SU-DHL-6 (cell line): ENCODE data around the gene TLK1.

Source experiments
- H2AFZ ChIP-seq: fragments of 200-600 bp; sonication (generic); 2 replicates; pipeline ENCODE4 v1.6.1; 2014; ENCODE audit warnings: low read depth, mild to moderate bottlenecking, moderate library complexity, mixed read lengths, antibody characterized with exemption, low read length; ENCODE audit not compliant: severe bottlenecking
- H3F3A ChIP-seq: fragments of 200-600 bp; shearing (Covaris generic); 2 replicates; pipeline ENCODE4 v1.6.0; 2016; ENCODE audit warnings: antibody characterized with exemption, mild to moderate bottlenecking; ENCODE audit not compliant: insufficient read depth
- H3K27ac ChIP-seq: fragments of 200-600 bp; sonication (generic); 2 replicates; pipeline ENCODE4 v1.5.1; 2016; ENCODE audit warnings: low read depth, mild to moderate bottlenecking, low read length, moderate library complexity, mixed read lengths
- H3K27me3 ChIP-seq: fragments of 200-600 bp; sonication (generic), shearing (Covaris generic); 2 replicates; pipeline ENCODE4 v1.6.0; 2014; ENCODE audit warnings: mild to moderate bottlenecking, low read length
- H3K36me3 ChIP-seq: fragments of 200-600 bp; sonication (generic); 2 replicates; pipeline ENCODE4 v1.6.1; 2014; ENCODE audit warnings: mild to moderate bottlenecking, low read length, mixed read lengths
- H3K4me2 ChIP-seq: fragments of 300-600, 200-600 bp; shearing (Covaris generic), sonication (generic); 2 replicates; pipeline ENCODE4 v1.6.0; 2014; ENCODE audit warnings: low read length, low read depth, mild to moderate bottlenecking; ENCODE audit not compliant: poor library complexity, severe bottlenecking
- H3K4me3 ChIP-seq: fragments of 200-600 bp; sonication (generic); 2 replicates; pipeline ENCODE4 v1.5.1; 2014; ENCODE audit warnings: antibody characterized with exemption, low read length, mild to moderate bottlenecking, mixed read lengths; ENCODE audit not compliant: insufficient read depth, poor library complexity, severe bottlenecking
- H3K79me2 ChIP-seq: fragments of 200-600 bp; sonication (generic); 2 replicates; pipeline ENCODE4 v1.6.1; 2014; ENCODE audit warnings: mild to moderate bottlenecking, low read length, moderate library complexity; ENCODE audit not compliant: insufficient read depth
- H3K9ac ChIP-seq: fragments of 200-600 bp; sonication (generic); 2 replicates; pipeline ENCODE4 v1.7.0; 2014; ENCODE audit warnings: mild to moderate bottlenecking, low read length
- H3K9me2 ChIP-seq: fragments of 200-600 bp; sonication (generic); replicated peaks from 2 replicates; pipeline ENCODE4 v1.6.1; 2014; ENCODE audit warnings: low read length; ENCODE audit not compliant: insufficient read depth
- H3K9me3 ChIP-seq: fragments of 200-600 bp; sonication (generic); 2 replicates; pipeline ENCODE4 v1.6.1; 2014; ENCODE audit warnings: low read length, mixed read lengths; ENCODE audit not compliant: insufficient read depth
- H4K20me1 ChIP-seq: fragments of 200-600 bp; sonication (generic); 2 replicates; pipeline ENCODE4 v1.6.1; 2014; ENCODE audit warnings: low read depth, mild to moderate bottlenecking, antibody characterized with exemption, low read length, moderate library complexity, mixed read lengths
- CTCF ChIP-seq: fragments of 200-600 bp; sonication (generic); IDR thresholded peaks from one replicate; pipeline ENCODE4 v1.5.1; 2017; ENCODE audit warnings: antibody characterized with exemption, mild to moderate bottlenecking, low read length, moderate library complexity; ENCODE audit not compliant: insufficient read depth, poor library complexity, severe bottlenecking
- EZH2phosphoT487 ChIP-seq: fragments of 200-600 bp; sonication (generic), shearing (Covaris generic); conservative IDR thresholded peaks from 2 replicates; pipeline ENCODE4 v1.6.1; 2018; ENCODE audit warnings: mild to moderate bottlenecking, antibody characterized with exemption, low read length, moderate library complexity, mixed read lengths

The TLK1 gene

GRCh38 chr2:171013851-171014250 is 146.8 kb downstream of the TLK1 start:
- Histone ChIP-seq H4K20me1 (0 out of 2 replicates have a peak, but pooled peaks cover 3% of the 10 kb centered on the region), H3K79me2 (0 out of 2 replicates have a peak, but pooled peaks cover 5% of the 10 kb centered on the region)

DNA sequence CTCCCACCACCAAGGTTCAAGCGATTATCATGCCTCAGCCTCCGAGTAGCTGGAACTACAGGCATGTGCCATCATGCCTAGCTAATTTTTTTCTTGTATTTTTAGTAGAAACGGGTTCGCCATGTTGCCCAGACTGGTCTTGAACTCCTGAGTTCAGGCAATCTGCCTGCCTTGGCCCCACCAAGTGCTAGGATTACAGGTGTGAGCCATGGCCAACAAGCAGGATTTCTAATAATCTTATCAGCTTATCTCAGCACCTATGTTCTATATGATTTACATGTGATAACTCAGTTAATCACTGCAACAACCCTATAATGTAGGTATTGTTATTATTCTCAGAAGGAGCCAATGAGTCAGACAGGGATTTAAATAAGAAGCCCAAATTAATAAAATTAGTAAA is 151.3 kb downstream of the TLK1 start:
- no peaks in the 10 kb centered on the region for H3K9me2 ChIP-seq
- peaks cover 40% of the 10 kb centered on the region for H3K36me3 ChIP-seq
- H3K4me2 ChIP-seq = no peak overlapping the region
- H3K9ac ChIP-seq = no peak overlapping the region
- H4K20me1 ChIP-seq = peaks cover 3% of the 10 kb centered on the region; the same call in 1 of the 2 replicates
- no peaks in the 10 kb centered on the region for H3K27me3 ChIP-seq
- no peaks in the 10 kb centered on the region for H3K9me3 ChIP-seq
- H3K27ac ChIP-seq = no peak overlapping the region
- peaks cover 10% of the 10 kb centered on the region; the same call in 1 of the 2 replicates for H3F3A ChIP-seq
- TF ChIP-seq CTCF = no peak
- no peak for TF ChIP-seq EZH2phosphoT487
- H3K4me3 ChIP-seq = no peak overlapping the region
- no peak overlapping the region for H2AFZ ChIP-seq
- H3K79me2 ChIP-seq = no peaks in the 10 kb centered on the region

More at GRCh38 chr2:171013851-171014250, 146.8 kb downstream of the TLK1 start:
- Histone ChIP-seq H3K4me2 (no peak overlapping the region), H3K9ac (no peak overlapping the region), H3F3A (no peaks in the 10 kb centered on the region), H3K36me3 (peaks cover 25% of the 10 kb centered on the region), H3K27ac (no peak overlapping the region), H3K9me2 (no peaks in the 10 kb centered on the region), H2AFZ (no peak overlapping the region), H3K4me3 (no peak overlapping the region), H3K9me3 (no peaks in the 10 kb centered on the region), H3K27me3 (no peaks in the 10 kb centered on the region)
- TF ChIP-seq CTCF (no peak), EZH2phosphoT487 (no peak)

DNA sequence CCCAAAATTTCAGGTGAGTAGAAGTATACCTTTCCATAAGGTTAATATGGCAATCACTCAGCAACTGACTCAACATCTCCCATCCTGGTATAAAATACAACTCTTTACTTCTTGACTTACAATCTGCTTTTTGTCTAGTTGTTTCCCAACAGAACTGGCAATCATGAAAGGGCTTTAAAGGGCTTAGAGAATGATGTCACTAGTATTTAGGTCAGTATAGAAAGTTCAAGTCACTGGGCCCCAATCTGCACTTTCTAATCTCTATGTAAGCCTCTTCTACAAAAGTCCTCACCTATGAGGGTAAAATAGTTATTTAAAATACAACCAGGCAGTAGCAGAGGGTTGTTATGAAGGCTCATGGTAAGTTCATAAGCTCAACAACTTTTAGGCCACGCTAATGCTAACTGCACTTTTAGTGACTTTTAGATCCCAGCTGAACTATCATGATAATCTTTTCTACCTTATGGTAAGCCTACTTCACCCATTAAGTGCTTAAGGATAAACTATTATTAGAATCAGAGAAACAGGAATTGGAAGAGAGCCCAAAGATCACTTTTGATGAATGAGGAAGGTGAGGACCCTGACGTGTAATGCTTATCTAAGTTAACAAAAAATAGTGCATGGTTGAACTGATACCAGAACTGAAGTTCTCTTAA is 152.0 kb downstream of the TLK1 start:
- Histone ChIP-seq H2AFZ (no peak overlapping the region), H3K4me3 (no peak overlapping the region), H3K9ac (no peak overlapping the region), H3K36me3 (peaks cover 42% of the 10 kb centered on the region), H3K27me3 (no peaks in the 10 kb centered on the region), H3K27ac (no peak overlapping the region), H3K79me2 (no peaks in the 10 kb centered on the region), H3K9me3 (no peaks in the 10 kb centered on the region), H3K9me2 (no peaks in the 10 kb centered on the region), H3F3A (peaks cover 11% of the 10 kb centered on the region; the same call in 1 of the 2 replicates), H4K20me1 (peaks cover 3% of the 10 kb centered on the region; the same call in 1 of the 2 replicates), H3K4me2 (no peak overlapping the region)
- no peak for TF ChIP-seq CTCF
